Measurements from ENCODE around the gene KDM2B. TPM values are rescaled to one million over a fixed set of nuclear protein-coding genes. Genes with fewer than 3 reads are reported as not detected.

KDM2B gene
- polyA plus RNA-seq, 1 of the 3 experiments (the other 2 are of a cell fraction), result 11.5 TPM

DNA sequence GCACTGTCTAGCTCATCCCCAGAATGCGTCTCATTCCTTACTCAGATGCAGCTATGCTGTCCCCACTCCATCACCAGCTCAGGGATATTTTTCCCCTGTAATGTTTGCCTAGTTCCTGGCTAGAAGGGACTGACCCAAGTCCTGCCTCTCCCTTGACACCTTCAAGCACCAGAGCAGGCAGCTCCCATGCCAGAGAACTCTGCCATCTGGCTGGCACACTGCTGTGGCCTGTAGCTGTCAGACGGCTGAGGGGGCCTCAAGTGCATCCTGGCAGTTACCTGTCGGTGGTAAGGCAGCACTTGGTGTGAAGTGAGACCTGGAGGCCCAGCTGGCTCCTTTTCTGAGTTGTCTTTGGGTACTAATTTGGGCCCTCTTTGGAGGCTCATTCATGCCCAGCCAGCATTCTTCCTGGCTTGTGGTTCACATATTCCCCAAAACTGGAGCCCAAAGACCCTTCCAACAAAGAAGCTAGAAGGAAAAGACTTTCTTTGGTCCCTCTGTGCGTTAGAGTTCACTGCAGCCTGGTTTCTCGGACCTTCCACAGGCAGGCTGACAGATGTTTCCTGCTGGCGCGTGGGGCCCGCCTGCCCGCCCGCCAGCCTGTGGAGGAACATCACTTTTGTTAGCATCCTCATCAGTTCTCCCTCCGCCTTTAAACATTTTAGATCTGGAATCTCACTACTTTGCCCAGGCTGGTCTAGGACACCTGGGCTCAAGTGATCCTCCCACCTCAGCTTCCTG is 147.9 kb downstream of the KDM2B start:
- Histone ChIP-seq H3K27me3 (ENCODE audit: insufficient read depth) (no peaks in the 10 kb centered on the region), H2AFZ (ENCODE audit: low read depth) (no peak overlapping the region), H3K36me3 (replicated peaks in 1 of 2; ENCODE audit: control insufficient read depth in 1 of 2, insufficient read depth in 2 of 2, low read length in 1 of 2) (peaks cover 48 to 79% of the 10 kb centered on the region in 2 experiments), H3K79me2 (ENCODE audit: insufficient read depth) (peaks cover 5% of the 10 kb centered on the region; the same call in 1 of the 2 replicates), H3K4me2 (no peak overlapping the region), H4K20me1 (ENCODE audit: insufficient read depth) (no peaks in the 10 kb centered on the region), H3K4me1 (ENCODE audit: control insufficient read depth in 1 of 2, insufficient read depth in 2 of 2, low read depth in 1 of 2, low read length in 1 of 2) (no peaks in the 10 kb centered on the region), H3K9me3 (no peaks in the 10 kb centered on the region), H3F3A (replicated peaks; ENCODE audit: insufficient read depth) (peaks cover 23% of the 10 kb centered on the region), H3K9me2 (no peaks in the 10 kb centered on the region), H3K9ac (no peak overlapping the region), H3K27ac (ENCODE audit: low read depth in 2 of 2, low read length in 1 of 2) (no peak overlapping the region), H3K4me3 (ENCODE audit: low read depth in 2 of 2, low read length in 1 of 2) (no peak overlapping the region)
- ChIA-PET POLR2A (interaction anchor here (0.5 to 2.1 kb wide), 3 partner anchors 33 to 135 kb away, joined by 3 to 4 read pairs (median 3); partner anchors contain the start of gene RNF34), CTCF (interaction anchor here (0.9 to 3.8 kb wide), 5 partner anchors 9 to 149 kb away, joined by 3 to 33 read pairs (median 4); no protein-coding TSS in a partner anchor)
- 98% methylated on average over 11 of the region's 11 CpGs for WGBS (ENCODE audit: low lambda C conversion rate)
- TF ChIP-seq NRF1 (IDR thresholded peaks at IDR 0.05; ENCODE audit: low read depth, low read length) (no peak), TCF12 (IDR thresholded peaks at IDR 0.05) (no peak), EP300 (IDR thresholded peaks at IDR 0.05; ENCODE audit: borderline replicate concordance in 1 of 2, low read depth in 1 of 2, low read length in 1 of 2) (no peak), FOSL2 (IDR thresholded peaks at IDR 0.05; ENCODE audit: borderline replicate concordance, low read depth) (no peak), JUND (IDR thresholded peaks at IDR 0.05) (no peak), SMC3 (IDR thresholded peaks at IDR 0.05; ENCODE audit: low read depth, low read length) (no peak), ELF1 (IDR thresholded peaks at IDR 0.05) (no peak), SIN3A (IDR thresholded peaks at IDR 0.05; ENCODE audit: borderline replicate concordance, low read depth, low read length) (no peak)
- TF ChIP-seq, protein P1, sequence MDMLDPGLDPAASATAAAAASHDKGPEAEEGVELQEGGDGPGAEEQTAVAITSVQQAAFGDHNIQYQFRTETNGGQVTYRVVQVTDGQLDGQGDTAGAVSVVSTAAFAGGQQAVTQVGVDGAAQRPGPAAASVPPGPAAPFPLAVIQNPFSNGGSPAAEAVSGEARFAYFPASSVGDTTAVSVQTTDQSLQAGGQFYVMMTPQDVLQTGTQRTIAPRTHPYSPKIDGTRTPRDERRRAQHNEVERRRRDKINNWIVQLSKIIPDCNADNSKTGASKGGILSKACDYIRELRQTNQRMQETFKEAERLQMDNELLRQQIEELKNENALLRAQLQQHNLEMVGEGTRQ (IDR thresholded peaks at IDR 0.05; ENCODE audit: borderline replicate concordance, low read depth, low read length), result no peak
- TF ChIP-seq, protein P2, sequence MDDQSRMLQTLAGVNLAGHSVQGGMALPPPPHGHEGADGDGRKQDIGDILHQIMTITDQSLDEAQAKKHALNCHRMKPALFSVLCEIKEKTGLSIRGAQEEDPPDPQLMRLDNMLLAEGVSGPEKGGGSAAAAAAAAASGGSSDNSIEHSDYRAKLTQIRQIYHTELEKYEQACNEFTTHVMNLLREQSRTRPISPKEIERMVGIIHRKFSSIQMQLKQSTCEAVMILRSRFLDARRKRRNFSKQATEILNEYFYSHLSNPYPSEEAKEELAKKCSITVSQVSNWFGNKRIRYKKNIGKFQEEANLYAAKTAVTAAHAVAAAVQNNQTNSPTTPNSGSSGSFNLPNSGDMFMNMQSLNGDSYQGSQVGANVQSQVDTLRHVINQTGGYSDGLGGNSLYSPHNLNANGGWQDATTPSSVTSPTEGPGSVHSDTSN (IDR thresholded peaks at IDR 0.05), result no peak
- DNase-seq, result no peak

DNA sequence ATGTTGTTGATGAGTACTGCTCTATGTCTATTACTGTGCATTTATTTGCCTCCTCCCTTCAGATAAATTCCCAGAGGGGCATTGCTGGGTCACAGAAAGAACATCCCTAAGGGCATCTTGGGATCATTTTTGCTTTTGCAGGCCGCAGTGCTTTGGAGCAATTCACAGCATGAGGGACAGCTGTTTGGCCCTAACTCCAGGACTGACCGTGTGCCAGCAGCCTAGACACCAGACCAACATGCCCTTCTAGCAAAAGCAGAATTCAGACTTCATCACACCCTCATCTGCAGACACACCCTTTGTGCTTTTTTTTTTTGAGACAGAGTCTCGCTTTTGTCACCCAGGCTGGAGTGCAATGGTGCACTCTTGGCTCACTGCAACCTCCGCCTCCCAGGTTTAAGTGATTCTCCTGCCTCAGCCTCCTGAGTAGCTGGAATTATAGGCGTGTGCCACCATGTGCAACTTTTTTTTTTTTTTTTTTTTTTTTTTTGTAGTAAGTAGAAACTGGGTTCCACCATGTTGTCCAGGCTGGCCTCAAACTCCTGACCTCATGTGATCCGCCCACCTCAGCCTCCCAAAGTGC is 149.9 kb downstream of the KDM2B start:
- Histone ChIP-seq H3K27me3 (ENCODE audit: insufficient read depth) (no peaks in the 10 kb centered on the region), H3K9me3 (no peaks in the 10 kb centered on the region), H4K20me1 (ENCODE audit: insufficient read depth) (no peaks in the 10 kb centered on the region; the same call in 1 of the 2 replicates), H3K9me2 (no peaks in the 10 kb centered on the region), H2AFZ (ENCODE audit: low read depth) (no peak overlapping the region), H3F3A (replicated peaks; ENCODE audit: insufficient read depth) (peaks cover 23% of the 10 kb centered on the region), H3K27ac (ENCODE audit: low read depth in 2 of 2, low read length in 1 of 2) (no peak overlapping the region), H3K4me1 (ENCODE audit: control insufficient read depth in 1 of 2, insufficient read depth in 2 of 2, low read depth in 1 of 2, low read length in 1 of 2) (no peaks in the 10 kb centered on the region), H3K36me3 (replicated peaks in 1 of 2; ENCODE audit: control insufficient read depth in 1 of 2, insufficient read depth in 2 of 2, low read length in 1 of 2) (peaks cover 47 to 71% of the 10 kb centered on the region in 2 experiments), H3K79me2 (ENCODE audit: insufficient read depth) (peaks cover 5% of the 10 kb centered on the region; the same call in 1 of the 2 replicates), H3K4me2 (no peak overlapping the region), H3K4me3 (ENCODE audit: low read depth in 2 of 2, low read length in 1 of 2) (no peak overlapping the region), H3K9ac (no peak overlapping the region)
- POLR2A ChIA-PET, result interaction anchor here (2.1 kb wide), 1 partner anchor 31 kb away, joined by 4 read pairs; the partner anchor contains the start of gene RNF34
- DNase-seq, result no peak
- TF ChIP-seq CHD2 (IDR thresholded peaks at IDR 0.05; ENCODE audit: low read length, partially characterized antibody), result no peak
- TF ChIP-seq, protein P1 (IDR thresholded peaks at IDR 0.05; ENCODE audit: borderline replicate concordance, low read depth, low read length), result no peak
- no peak for TF ChIP-seq FOSL2 (IDR thresholded peaks at IDR 0.05; ENCODE audit: borderline replicate concordance, low read depth)
- TF ChIP-seq GABPA (IDR thresholded peaks at IDR 0.05; ENCODE audit: low read depth), result no peak
- TF ChIP-seq, protein P3, sequence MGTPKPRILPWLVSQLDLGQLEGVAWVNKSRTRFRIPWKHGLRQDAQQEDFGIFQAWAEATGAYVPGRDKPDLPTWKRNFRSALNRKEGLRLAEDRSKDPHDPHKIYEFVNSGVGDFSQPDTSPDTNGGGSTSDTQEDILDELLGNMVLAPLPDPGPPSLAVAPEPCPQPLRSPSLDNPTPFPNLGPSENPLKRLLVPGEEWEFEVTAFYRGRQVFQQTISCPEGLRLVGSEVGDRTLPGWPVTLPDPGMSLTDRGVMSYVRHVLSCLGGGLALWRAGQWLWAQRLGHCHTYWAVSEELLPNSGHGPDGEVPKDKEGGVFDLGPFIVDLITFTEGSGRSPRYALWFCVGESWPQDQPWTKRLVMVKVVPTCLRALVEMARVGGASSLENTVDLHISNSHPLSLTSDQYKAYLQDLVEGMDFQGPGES (IDR thresholded peaks at IDR 0.05; ENCODE audit: low read depth, low read length), result no peak
- TF ChIP-seq ELF1 (IDR thresholded peaks at IDR 0.05), result no peak
- TF ChIP-seq, protein P4, sequence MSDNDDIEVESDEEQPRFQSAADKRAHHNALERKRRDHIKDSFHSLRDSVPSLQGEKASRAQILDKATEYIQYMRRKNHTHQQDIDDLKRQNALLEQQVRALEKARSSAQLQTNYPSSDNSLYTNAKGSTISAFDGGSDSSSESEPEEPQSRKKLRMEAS (IDR thresholded peaks at IDR 0.05; ENCODE audit: low read depth), result no peak
- TF ChIP-seq FOXJ3 (CRISPR knock-in tag; IDR thresholded peaks at IDR 0.05), result no peak
- TF ChIP-seq, protein P5, sequence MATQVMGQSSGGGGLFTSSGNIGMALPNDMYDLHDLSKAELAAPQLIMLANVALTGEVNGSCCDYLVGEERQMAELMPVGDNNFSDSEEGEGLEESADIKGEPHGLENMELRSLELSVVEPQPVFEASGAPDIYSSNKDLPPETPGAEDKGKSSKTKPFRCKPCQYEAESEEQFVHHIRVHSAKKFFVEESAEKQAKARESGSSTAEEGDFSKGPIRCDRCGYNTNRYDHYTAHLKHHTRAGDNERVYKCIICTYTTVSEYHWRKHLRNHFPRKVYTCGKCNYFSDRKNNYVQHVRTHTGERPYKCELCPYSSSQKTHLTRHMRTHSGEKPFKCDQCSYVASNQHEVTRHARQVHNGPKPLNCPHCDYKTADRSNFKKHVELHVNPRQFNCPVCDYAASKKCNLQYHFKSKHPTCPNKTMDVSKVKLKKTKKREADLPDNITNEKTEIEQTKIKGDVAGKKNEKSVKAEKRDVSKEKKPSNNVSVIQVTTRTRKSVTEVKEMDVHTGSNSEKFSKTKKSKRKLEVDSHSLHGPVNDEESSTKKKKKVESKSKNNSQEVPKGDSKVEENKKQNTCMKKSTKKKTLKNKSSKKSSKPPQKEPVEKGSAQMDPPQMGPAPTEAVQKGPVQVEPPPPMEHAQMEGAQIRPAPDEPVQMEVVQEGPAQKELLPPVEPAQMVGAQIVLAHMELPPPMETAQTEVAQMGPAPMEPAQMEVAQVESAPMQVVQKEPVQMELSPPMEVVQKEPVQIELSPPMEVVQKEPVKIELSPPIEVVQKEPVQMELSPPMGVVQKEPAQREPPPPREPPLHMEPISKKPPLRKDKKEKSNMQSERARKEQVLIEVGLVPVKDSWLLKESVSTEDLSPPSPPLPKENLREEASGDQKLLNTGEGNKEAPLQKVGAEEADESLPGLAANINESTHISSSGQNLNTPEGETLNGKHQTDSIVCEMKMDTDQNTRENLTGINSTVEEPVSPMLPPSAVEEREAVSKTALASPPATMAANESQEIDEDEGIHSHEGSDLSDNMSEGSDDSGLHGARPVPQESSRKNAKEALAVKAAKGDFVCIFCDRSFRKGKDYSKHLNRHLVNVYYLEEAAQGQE (IDR thresholded peaks at IDR 0.05; ENCODE audit: low read depth, low read length), result no peak
- 95% methylated on average over 6 of the region's 6 CpGs for WGBS (ENCODE audit: low lambda C conversion rate)
- CTCF ChIA-PET, result interaction anchor here (3.1 kb wide), 1 partner anchor 11 kb away, joined by 19 read pairs; no protein-coding TSS in a partner anchor

Measured in SK-N-SH (cell line).